Measurements from ENCODE around the gene HP1BP3. TPM values are rescaled to one million over a fixed set of nuclear protein-coding genes. Genes with fewer than 3 reads are reported as not detected.
A peak's percentile ranks its signal among the peaks of the same experiment; 100 is the strongest.
"Not testable (repeated sequence)": the region's sequence is repeated elsewhere in the genome, so short reads cannot be mapped to it uniquely, and the experiment has no call there.

HP1BP3 gene, protein sequence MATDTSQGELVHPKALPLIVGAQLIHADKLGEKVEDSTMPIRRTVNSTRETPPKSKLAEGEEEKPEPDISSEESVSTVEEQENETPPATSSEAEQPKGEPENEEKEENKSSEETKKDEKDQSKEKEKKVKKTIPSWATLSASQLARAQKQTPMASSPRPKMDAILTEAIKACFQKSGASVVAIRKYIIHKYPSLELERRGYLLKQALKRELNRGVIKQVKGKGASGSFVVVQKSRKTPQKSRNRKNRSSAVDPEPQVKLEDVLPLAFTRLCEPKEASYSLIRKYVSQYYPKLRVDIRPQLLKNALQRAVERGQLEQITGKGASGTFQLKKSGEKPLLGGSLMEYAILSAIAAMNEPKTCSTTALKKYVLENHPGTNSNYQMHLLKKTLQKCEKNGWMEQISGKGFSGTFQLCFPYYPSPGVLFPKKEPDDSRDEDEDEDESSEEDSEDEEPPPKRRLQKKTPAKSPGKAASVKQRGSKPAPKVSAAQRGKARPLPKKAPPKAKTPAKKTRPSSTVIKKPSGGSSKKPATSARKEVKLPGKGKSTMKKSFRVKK
- total RNA-seq, result 100 to 1,000 TPM; 175 to 186 TPM
- long read RNA-seq, full-length matches to known transcripts, result 4 of 149 reads
- long read RNA-seq, partial matches to known transcripts, result 21 of 149 reads
- long read RNA-seq, other reads (novel, unspliced or antisense), result 124 of 149 reads

DNA sequence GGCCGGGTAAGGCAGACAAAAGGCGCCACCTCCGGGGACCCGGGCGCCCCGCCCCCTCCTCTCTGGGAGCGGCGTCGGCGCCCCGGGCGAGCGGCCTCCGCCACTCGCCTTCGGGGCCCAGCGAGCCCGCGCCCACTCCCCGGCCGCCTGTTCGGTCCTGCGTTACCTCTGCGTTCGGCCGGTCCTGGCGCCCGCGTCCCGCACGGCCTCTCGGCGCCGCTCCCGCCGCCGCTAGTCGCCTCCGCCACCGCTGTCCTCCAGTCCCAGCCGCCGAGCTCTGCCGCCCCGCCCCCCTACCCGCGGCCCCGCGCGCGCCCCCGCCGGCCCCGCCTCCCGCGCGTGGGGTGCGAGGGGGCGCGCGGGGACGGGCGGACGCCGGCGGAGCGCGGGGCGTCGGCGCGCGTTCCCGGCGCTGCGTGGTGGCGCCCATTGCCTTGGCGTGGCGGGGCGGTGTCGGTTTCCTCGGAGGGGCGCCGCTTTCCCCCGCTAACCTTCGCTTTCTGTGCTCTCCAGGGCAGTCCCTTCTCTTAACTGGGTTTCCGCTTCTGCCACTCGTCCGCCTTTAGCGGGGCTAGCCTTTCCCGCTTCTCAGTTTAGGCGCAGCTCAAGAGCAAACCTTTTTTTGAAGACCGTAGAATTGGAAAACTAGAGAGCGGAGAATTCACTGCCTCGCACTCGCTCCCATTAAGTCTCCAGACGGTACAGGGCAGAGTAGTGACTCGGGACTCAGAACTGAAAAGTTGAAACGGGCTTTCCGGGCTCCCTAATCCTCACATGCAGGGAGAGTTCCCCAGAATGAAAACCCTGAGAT, at the start of gene HP1BP3:
Gene HP1BP3, minus strand, starts transcription at position 279 of the 811 bp plus-strand sequence. CDS start 6,867 bp downstream, outside the sequence.
- ATAC-seq (peak; percentile 65), DNase-seq (peak; percentile 68 to 84)
- intact Hi-C loops (cut with DNase I, micrococcal nuclease), result no loop called here

GRCh38 chr1:20836230-20836629, 49.1 kb upstream of the HP1BP3 start:
- ATAC-seq, result no peak
- intact Hi-C loops (cut with DNase I, micrococcal nuclease), result no loop called here
- no peak for DNase-seq

- intact Hi-C loops (cut with DNase I, micrococcal nuclease), result no loop called here
- ATAC-seq (no peak), DNase-seq (no peak)
Measured at GRCh38 chr1:20834780-20835179, 47.7 kb upstream of the HP1BP3 start.

DNA sequence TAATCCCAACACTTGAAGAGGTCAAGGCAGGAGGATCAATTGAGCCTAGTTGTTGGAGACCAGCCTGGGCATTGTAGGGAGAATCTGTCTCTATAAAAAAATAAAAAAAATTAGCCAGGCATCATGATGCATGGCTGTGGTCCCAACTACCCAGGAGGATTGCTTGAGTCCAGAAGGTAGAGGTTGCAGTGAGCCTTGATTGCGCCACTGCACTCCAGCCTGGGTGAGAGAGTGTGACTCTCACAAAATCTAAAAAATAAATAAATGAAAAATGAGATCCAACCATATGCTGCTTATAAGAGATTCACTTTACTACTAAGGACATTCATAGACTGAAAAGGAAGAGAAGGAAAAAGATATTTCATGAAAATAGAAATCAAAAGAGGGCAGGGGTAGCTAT, 47.1 kb upstream of the HP1BP3 start:
- intact Hi-C loops (cut with DNase I, micrococcal nuclease), result no loop called here
- ATAC-seq, result no peak
- no peak for DNase-seq

GRCh38 chr1:20830378-20830777, 43.3 kb upstream of the HP1BP3 start:
- ATAC-seq (peak; percentile 33), DNase-seq (no peak)
- intact Hi-C loops (cut with DNase I, micrococcal nuclease), result no loop called here

GRCh38 chr1:20829946-20830345, 42.8 kb upstream of the HP1BP3 start:
- peak; percentile 94 for ATAC-seq
- no peak for DNase-seq
- intact Hi-C loops (cut with DNase I, micrococcal nuclease), result no loop called here

DNA sequence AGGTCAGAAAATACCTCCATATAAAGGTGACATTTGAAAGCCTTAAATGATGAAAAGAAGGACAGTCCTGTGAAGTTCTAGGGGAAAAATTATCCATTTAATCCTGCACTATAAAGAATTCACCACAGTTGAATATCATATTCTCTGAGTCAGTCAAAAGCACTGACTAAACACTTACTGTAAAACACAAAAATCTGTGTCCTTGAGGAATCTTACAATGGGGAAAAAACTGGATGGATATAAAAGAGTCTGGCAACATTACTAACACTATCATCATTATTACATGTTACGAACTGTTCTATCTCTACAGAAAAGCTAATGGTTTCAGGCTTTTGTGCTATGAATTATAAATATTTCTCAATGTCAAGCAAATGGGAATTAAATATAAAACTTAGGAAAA, 42.4 kb upstream of the HP1BP3 start:
- intact Hi-C loops (cut with DNase I, micrococcal nuclease), result no loop called here
- DNase-seq, result no peak
- ATAC-seq, result no peak

- intact Hi-C loops (cut with DNase I, micrococcal nuclease), result no loop called here
- ATAC-seq (no peak), DNase-seq (no peak)
Measured at GRCh38 chr1:20823845-20824244, 36.7 kb upstream of the HP1BP3 start.

DNA sequence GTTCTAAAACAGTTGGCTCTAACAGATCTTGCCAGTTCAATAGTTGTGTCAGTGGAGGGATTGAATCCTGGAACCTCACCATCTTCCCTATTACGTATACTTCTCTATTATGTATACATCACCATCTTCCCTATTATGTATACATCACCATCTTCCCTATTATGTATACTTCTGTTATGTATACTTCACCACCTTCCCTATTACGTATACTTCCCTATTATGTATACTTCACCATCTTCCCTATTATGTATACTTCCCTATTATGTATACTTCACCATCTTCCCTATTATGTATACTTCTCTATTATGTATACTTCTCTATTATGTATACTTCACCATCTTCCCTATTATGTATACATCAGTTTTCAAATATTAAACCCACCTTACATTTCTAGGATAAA, 34.4 kb upstream of the HP1BP3 start:
- intact Hi-C loops (cut with DNase I, micrococcal nuclease), result no loop called here
- DNase-seq, result no peak
- no peak for ATAC-seq

GRCh38 chr1:20819818-20820217, 32.7 kb upstream of the HP1BP3 start:
- no peak for DNase-seq
- intact Hi-C loops (cut with DNase I, micrococcal nuclease), result no loop called here
- no peak for ATAC-seq

GRCh38 chr1:20814534-20814871, 27.4 kb upstream of the HP1BP3 start:
- intact Hi-C loops (cut with DNase I, micrococcal nuclease), result no loop called here
- DNase-seq (no peak), ATAC-seq (no peak)

- intact Hi-C loops (cut with DNase I, micrococcal nuclease), result no loop called here
- DNase-seq (no peak), ATAC-seq (no peak)
Measured at GRCh38 chr1:20811916-20812315, 24.8 kb upstream of the HP1BP3 start.

DNA sequence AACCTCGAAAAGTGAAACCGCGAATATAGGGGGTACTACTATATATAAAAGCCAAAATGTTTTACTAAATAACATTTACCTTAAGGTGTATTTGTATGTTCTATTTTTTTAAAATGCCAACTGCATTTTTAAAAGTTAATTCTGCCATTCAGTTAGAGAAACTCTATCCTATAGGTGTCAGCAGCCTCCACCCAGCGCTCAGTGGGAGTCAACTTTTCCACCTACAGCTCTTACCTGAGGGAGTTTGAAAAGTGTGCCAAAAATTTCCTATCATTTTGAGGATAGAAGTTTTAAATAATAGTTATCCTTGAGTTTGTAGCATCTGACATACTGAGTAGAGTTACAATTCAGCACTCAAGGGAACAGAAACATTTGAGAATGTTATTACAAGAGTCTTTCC, 6.1 kb upstream of the HP1BP3 start:
- ATAC-seq (no peak), DNase-seq (no peak)
- intact Hi-C loops (cut with DNase I, micrococcal nuclease), result no loop called here

- DNase-seq, result no peak
Measured at GRCh38 chr1:20792196-20792595, 5.1 kb upstream of the HP1BP3 start.

DNA sequence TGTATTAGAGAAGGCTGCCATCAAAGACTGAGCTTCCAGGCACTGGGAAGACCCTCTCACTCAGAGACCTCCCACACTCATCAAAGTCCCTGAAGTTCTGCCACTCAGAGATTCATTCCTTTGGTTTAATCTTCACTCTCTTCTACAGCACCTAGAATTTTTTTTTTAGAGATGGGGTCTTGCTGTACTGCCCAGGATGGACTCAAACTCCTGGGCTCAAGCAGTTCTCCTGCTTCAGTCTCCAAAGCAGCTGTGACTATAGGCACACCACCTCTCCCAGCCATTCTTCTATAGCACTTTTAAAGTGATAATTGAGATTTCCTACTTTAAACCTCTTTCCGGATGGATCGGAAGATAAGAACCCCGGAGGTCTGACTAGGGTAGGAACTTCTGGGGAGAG, 3.7 kb upstream of the HP1BP3 start:
- ATAC-seq (no peak), DNase-seq (no peak)
- intact Hi-C loops (cut with DNase I, micrococcal nuclease), result no loop called here

More at GRCh38 chr1:20792196-20792595, 5.1 kb upstream of the HP1BP3 start:
- ATAC-seq, result no peak
- intact Hi-C loops (cut with DNase I, micrococcal nuclease), result no loop called here

GRCh38 chr1:20789598-20789997, 2.5 kb upstream of the HP1BP3 start:
- DNase-seq; intact Hi-C loops (cut with DNase I, micrococcal nuclease); ATAC-seq: not testable (repeated sequence)

- DNase-seq (peak; percentile 16 to 47), ATAC-seq (peak; percentile 22)
- intact Hi-C loops (cut with DNase I, micrococcal nuclease), result no loop called here
Measured at GRCh38 chr1:20787840-20788795, 1.0 kb upstream of the HP1BP3 start.

DNA sequence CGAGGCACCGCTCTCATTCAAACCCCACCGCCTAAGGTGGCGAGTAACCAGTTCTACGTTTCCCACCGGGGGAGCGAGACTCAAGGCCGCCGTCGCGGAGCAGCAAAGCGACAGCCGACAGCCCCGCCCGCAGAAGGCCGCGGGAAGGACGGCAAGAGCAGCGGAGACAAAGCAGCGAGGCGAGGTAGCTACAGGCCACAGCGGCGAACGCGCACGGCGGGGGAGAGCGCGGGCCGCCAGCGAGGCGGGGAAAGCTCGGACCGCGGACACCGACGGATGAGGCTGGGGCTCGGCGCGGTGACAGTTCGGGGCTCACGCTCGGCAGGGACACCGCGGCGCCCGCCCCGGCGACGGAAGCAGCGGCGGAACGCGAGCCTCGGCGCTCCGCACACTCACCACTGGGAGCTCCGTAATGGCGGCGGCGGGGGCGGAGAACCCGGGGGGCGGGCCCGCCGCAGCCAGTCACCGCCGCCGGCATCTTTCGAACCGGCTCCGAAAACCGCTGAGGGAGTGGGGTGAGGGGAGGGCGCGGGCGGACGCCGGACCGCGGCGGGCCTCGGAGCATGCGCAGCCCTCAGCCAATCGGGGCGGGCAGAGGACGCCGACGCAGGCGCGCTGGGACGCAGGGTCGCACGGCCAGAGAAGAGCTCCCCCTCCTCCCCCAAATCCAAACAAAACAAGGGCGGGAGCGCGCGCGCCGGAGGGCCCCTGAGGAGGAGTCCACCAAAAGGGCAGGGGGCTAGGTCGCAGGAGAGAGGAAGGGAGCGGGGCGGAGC, 666 bp downstream of the HP1BP3 start:
- ATAC-seq, result peak; percentile 87
- intact Hi-C loops (cut with DNase I, micrococcal nuclease), result no loop called here
- DNase-seq, result peak; percentile 94 to 96
